Activated naive CD4-positive, alpha-beta T cell treated with anti-CD3 and anti-CD28 coated beads, Interleukin-2, amount 50 U/mL, for 72 hours (primary cell): ENCODE data around the gene MADCAM1. TPM values are rescaled to one million over a fixed set of nuclear protein-coding genes. Genes with fewer than 3 reads are reported as not detected.
A peak's percentile ranks its signal among the peaks of the same experiment; 100 is the strongest.

ENCODE experiments used
- ATAC-seq, 2 donors: fragments of 150-1000 bp; cut with Tn5 transposase; 2 replicates each; pipeline ENCODE4 v1.10.0; 2021; ENCODE audit warnings: mild to moderate bottlenecking in 2 of 2, moderate library complexity in 2 of 2
- DNase-seq, 2 donors: peaks; one replicate each; pipeline ENCODE4 v3.0.0; 2021 to 2022; ENCODE audit warnings: low spot score in 2 of 2
- H3K27ac Mint-ChIP-seq, 2 donors: one replicate each; pipeline ENCODE4 v1.8.0; 2022; ENCODE audit warnings: mild to moderate bottlenecking in 2 of 2, mixed read lengths in 2 of 2
- H3K36me3 Mint-ChIP-seq, 2 donors: one replicate each; pipeline ENCODE4 v1.8.0; 2022; ENCODE audit warnings: mixed read lengths in 2 of 2
- H3K9me3 Mint-ChIP-seq, 2 donors: one replicate each; pipeline ENCODE4 v1.8.0; 2022; ENCODE audit warnings: mixed read lengths in 2 of 2
- total RNA-seq, 2 donors: library from RNA; stranded (reverse); gene quantifications; one replicate each; pipeline ENCODE4 v1.2.3, GENCODE V29; 2022

The MADCAM1 gene
- total RNA-seq, 2 donors from 2014 or later: 0.25 to 0.47 TPM

DNA sequence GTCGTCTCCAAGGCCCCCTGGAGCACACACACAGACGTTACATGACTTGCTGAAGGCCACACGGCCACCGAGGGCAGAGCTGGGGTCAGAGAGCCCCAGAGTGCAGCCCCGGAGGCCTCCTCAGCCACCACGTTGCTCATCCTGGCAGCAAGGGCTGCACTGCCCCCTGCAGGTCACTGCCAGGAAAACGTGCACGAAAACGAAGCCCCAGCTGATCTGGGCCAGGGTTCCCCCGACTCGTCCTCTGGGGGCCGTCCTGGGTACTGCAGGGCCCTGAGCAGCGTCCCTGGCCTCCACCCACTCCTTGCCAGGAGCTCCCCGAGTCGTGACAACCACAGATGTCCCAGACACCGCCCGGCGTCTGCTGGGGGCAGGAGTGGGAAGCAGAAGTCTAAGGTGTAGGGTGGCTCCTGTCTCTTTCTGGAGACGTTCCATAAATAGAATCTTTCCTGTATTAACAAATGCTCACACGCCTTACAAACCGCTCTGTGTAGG is 14.4 kb downstream of the MADCAM1 start:
- peaks cover 0 to 15% of the 10 kb centered on the region in 2 donors for H3K36me3 Mint-ChIP-seq
- DNase-seq: peak; percentile 92 to 98
- peak overlapping the region; percentile 98 for H3K27ac Mint-ChIP-seq
- ATAC-seq: peak; percentile 43 to 62
- H3K9me3 Mint-ChIP-seq: no peaks in the 10 kb centered on the region

GRCh38 chr19:511101-511851 is 15.0 kb downstream of the MADCAM1 start:
- Mint-ChIP-seq H3K9me3 (no peaks in the 10 kb centered on the region), H3K36me3 (peaks cover 0 to 15% of the 10 kb centered on the region in 2 donors), H3K27ac (peak overlapping the region; percentile 98)
- ATAC-seq (peak; percentile 52 to 59), DNase-seq (peak; percentile 73 to 88)

DNA sequence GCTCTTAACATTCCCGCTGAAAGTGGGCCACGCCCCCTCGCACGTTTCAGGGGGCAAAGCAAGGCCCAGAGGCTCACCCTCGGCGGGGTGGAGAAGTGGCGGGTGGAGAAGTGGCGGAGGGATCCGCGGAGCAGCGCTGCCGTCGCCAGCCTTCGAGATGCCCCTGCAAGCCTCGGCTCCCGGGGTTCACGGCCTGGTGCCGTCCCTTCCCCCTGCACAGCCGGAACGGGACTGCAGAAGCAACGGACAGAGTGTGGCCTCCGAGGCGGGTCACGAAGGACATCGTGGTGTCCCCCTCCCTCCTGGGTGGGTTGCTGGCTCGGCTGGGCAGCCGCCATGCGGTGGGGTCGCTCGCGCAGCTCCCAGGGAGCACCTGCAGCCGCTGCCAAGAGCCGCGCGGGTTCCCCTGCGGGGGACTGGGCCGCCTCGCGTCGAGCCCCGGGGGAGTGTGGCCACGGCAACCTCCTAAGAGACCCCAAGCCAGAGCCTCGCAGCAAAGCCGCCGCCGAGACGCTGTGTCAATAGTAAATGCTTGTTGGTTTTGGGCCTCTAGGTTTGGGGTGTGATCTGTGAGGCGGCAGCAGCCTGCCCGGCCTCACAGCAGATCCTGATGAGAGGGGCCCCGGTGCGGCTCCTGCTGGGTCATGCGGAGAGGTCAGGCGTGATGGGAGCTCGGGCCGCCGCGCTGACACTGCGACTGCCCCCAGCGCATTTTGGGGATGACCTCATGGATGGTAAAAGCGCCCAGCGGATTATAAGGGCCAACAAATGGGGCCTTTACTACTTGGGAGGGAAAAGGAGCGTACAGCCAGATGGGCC is 16.5 kb downstream of the MADCAM1 start:
- ATAC-seq (no peak), DNase-seq (no peak)
- H3K9me3 Mint-ChIP-seq: no peaks in the 10 kb centered on the region
- peaks cover 0 to 15% of the 10 kb centered on the region in 2 donors for H3K36me3 Mint-ChIP-seq
- H3K27ac Mint-ChIP-seq: no peak overlapping the region

GRCh38 chr19:513368-514165 is 17.3 kb downstream of the MADCAM1 start:
- ATAC-seq: no peak
- H3K36me3 Mint-ChIP-seq: peaks cover 0 to 6% of the 10 kb centered on the region in 2 donors
- H3K27ac Mint-ChIP-seq: no peak overlapping the region

GRCh38 chr19:514166-514663 is 17.9 kb downstream of the MADCAM1 start:
- H3K27ac Mint-ChIP-seq: no peak overlapping the region

More at GRCh38 chr19:513368-514165, 17.3 kb downstream of the MADCAM1 start:
- no peaks in the 10 kb centered on the region for H3K9me3 Mint-ChIP-seq
- DNase-seq: no peak

GRCh38 chr19:517721-518597 is 21.7 kb downstream of the MADCAM1 start:
- Mint-ChIP-seq H3K9me3 (no peaks in the 10 kb centered on the region), H3K27ac (no peak overlapping the region), H3K36me3 (no peaks in the 10 kb centered on the region)
- DNase-seq (no peak), ATAC-seq (peak in 1 of 2 donors; percentile 4)

More at GRCh38 chr19:514166-514663, 17.9 kb downstream of the MADCAM1 start:
- no peak for DNase-seq
- no peak for ATAC-seq
- no peaks in the 10 kb centered on the region for H3K36me3 Mint-ChIP-seq
- no peaks in the 10 kb centered on the region for H3K9me3 Mint-ChIP-seq

- H3K27ac Mint-ChIP-seq: no peak overlapping the region
- no peaks in the 10 kb centered on the region for H3K36me3 Mint-ChIP-seq
- peak; percentile 56 to 82 for ATAC-seq
- DNase-seq: no peak
- no peaks in the 10 kb centered on the region for H3K9me3 Mint-ChIP-seq
Observed at GRCh38 chr19:518598-519231, 22.4 kb downstream of the MADCAM1 start.

DNA sequence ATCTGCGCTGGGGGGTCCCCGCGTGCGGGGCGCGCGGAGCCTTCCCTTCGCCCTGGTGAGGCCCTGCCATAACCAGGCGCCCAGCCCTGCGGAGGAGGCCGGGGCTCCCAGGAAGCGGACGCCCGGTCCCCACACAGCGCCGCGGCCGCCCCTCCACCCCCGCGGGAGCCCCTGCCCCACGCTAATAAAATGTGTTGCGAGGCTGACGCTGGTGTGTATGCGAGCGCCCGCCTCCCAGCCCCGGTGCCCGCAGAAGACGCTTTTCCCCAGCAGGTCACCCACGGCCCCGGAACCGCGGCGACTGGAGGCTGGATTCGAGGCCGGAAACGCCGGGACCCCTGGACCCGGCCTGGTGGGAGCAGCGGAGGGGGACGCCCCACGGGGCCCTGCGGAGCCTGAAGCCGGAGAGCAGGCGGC is 23.2 kb downstream of the MADCAM1 start:
- ATAC-seq: no peak
- Mint-ChIP-seq H3K27ac (no peak overlapping the region), H3K9me3 (no peaks in the 10 kb centered on the region), H3K36me3 (no peaks in the 10 kb centered on the region)
- no peak for DNase-seq

GRCh38 chr19:522726-523125 is 26.4 kb downstream of the MADCAM1 start:
- Mint-ChIP-seq H3K9me3 (no peaks in the 10 kb centered on the region), H3K27ac (no peak overlapping the region), H3K36me3 (no peaks in the 10 kb centered on the region)
- ATAC-seq (no peak), DNase-seq (no peak)

DNA sequence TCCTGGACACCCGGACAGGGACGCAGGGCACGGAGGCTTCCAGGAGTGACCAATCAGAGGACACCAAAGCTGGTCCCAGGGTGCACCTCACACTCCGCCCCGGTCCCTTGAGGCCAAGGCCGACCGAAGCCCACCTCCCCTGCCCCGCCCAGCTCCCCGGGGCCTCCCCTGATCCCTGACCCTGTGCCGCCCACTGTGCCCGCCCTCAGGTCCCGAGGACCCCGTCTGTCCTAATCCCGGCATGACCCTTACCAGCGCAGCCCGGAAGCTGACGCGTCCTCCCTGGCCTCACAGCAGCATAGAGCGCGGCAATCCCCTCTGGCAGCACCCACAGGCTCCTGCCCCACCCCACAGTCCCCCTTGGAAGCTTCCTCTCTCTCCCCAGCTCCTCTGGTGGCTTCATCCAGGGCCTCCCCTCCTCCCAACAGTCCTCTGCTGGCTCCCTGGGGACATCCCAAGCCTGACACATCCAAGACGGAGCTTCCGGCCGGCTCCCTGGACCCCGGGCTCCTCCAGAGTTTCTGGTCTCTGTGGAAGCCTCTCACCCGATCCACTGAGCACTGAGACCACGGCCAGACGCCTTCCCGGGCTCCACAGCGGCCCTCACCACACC is 27.9 kb downstream of the MADCAM1 start:
- no peak overlapping the region for H3K27ac Mint-ChIP-seq
- ATAC-seq (peak in 1 of 2 donors; percentile 28), DNase-seq (no peak)
- H3K36me3 Mint-ChIP-seq: no peaks in the 10 kb centered on the region
- no peaks in the 10 kb centered on the region for H3K9me3 Mint-ChIP-seq

DNA sequence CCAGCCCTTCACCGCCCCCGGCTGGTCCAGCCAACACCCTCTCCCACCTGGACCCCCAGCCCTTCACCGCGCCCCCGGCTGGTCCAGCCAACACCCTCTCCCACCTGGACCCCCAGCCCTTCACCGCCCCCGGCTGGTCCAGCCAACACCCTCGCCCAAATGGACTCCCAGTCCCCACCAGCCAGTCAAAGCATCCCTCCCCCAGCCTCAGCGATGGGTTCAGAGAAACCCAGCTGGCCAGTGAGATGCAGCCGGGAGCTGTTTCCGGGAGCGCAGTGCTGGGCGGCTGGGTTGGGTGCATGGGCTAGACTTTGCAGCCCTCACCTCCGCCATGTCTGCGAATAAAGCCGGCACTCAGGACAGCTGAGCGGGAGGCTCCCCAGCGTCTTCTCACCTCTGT is 28.7 kb downstream of the MADCAM1 start:
- Mint-ChIP-seq H3K36me3 (no peaks in the 10 kb centered on the region), H3K9me3 (no peaks in the 10 kb centered on the region), H3K27ac (no peak overlapping the region)
- ATAC-seq (no peak), DNase-seq (no peak)

DNA sequence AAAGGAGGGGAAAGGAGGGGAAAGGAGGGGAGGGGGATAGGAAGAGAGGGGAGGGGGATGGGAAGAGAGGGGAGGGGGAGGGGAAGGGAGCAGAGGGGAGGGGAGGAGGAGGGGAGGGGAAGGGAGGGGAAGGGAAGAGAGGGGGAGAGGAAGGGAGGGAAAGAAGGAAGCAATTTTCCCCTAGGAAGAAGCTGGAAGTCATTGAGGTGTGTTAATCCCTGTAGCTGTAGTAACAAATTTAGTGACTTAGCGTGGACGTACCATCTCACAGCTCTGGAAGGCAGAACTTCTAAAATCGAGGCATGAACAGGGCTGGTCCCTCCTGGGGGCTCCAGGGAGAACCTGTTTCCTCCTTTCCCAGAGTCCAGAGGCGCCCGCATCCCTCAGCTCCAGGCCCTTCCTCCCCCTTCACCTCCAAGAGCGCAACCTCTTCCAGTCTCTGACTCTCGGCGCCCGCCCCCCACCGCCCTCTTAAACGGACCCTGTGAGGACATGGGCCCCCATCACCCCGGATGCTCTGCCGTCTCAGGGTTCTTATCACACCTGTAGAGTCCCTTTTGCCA is 29.7 kb downstream of the MADCAM1 start:
- H3K9me3 Mint-ChIP-seq: no peaks in the 10 kb centered on the region
- no peak for ATAC-seq
- H3K36me3 Mint-ChIP-seq: no peaks in the 10 kb centered on the region
- DNase-seq: no peak
- no peak overlapping the region for H3K27ac Mint-ChIP-seq

GRCh38 chr19:530134-531008 is 34.1 kb downstream of the MADCAM1 start:
- no peaks in the 10 kb centered on the region for H3K9me3 Mint-ChIP-seq
- DNase-seq (no peak), ATAC-seq (no peak)
- peak overlapping the region; percentile 14 to 48 for H3K27ac Mint-ChIP-seq
- no peaks in the 10 kb centered on the region for H3K36me3 Mint-ChIP-seq
